HCT116 (cell line): ENCODE data around the gene FAM131B. TPM values are rescaled to one million over a fixed set of nuclear protein-coding genes. Genes with fewer than 3 reads are reported as not detected.

Source experiments
- ATAC-seq: fragments of 200-7000 bp; cut with Tn5 transposase; 2 replicates; pipeline ENCODE4 v1.9.1; 2020; ENCODE audit warnings: mild to moderate bottlenecking, moderate library complexity
- BruUV-seq: library from RNA; stranded (reverse); fragments of 400-500 nt; replicated peaks from 2 replicates; lab custom pipeline; 2021; lab: Mats Ljungman, UMichigan
- CTCF ChIA-PET: fragments of 300-600 bp; sonication (Branson Sonifier 250); formaldehyde crosslinking; loops from one replicate; lab custom pipeline; 2021; ENCODE audit warnings: antibody characterized with exemption; lab: Charles Lee
- POLR2A ChIA-PET: fragments of 300-600, 350-600 bp; sonication (Branson Sonifier 250); formaldehyde crosslinking; loops from one replicate; lab custom pipeline; 2021; ENCODE audit warnings: antibody characterized with exemption; lab: Charles Lee
- RAD21 ChIA-PET, 2 experiments: fragments of 300-600 bp; sonication (Branson Sonifier 250); formaldehyde crosslinking; loops; one replicate each; lab custom pipeline; 2023; ENCODE audit warnings: low total read pairs in 2 of 2; ENCODE audit not compliant: uncharacterized antibody in 2 of 2, unreplicated experiment in 2 of 2, low non-redundant PET in 1 of 2; lab: Charles Lee
- DNase-seq: peaks from one replicate; pipeline ENCODE4 v3.0.0-alpha.2; 2010; ENCODE audit warnings: low read depth, low spot score
- H2AFZ ChIP-seq: fragments of 200-600 bp; shearing (Covaris generic), sonication (generic); 2 replicates; pipeline ENCODE4 v1.6.1; 2017; ENCODE audit warnings: low read depth, mixed run types, mixed read lengths, antibody characterized with exemption, low read length; ENCODE audit not compliant: poor library complexity, severe bottlenecking
- H3K27ac ChIP-seq: 2 replicates; pipeline ENCODE4 v1.5.1; 2012; ENCODE audit warnings: low read depth, low read length
- H3K27me3 ChIP-seq: fragments of 200-600 bp; sonication (generic); 2 replicates; pipeline ENCODE4 v1.6.1; 2016; ENCODE audit warnings: mixed run types, low read length, mixed read lengths; ENCODE audit not compliant: insufficient read depth
- H3K36me3 ChIP-seq, 2 experiments: fragments of 200-500 bp in 1 of 2; fragments of 200-600 bp in 1 of 2; sonication (Bioruptor generic) in 1 of 2; sonication (generic) in 1 of 2; 2 replicates each; pipeline versions ENCODE4 v1.5.1 to v1.6.1; 2014 to 2016; ENCODE audit warnings: low read length in 2 of 2, inconsistent platforms in 1 of 2, mixed read lengths in 1 of 2, mixed run types in 1 of 2; ENCODE audit not compliant: insufficient read depth in 2 of 2, control insufficient read depth in 1 of 2
- H3K4me1 ChIP-seq, 2 experiments: fragments of 200-600 bp in 1 of 2; sonication (generic) in 1 of 2; 2 replicates each; pipeline versions ENCODE4 v1.5.1 to v1.6.1; 2012 to 2017; ENCODE audit warnings: low read length in 2 of 2, inconsistent platforms in 1 of 2, mild to moderate bottlenecking in 1 of 2, mixed read lengths in 1 of 2, mixed run types in 1 of 2, moderate library complexity in 1 of 2; ENCODE audit not compliant: insufficient read depth in 2 of 2, control insufficient read depth in 1 of 2
- H3K4me2 ChIP-seq: fragments of 200-600 bp; sonication (generic); 2 replicates; pipeline ENCODE4 v1.6.1; 2017; ENCODE audit warnings: mixed run types, low read length, mixed read lengths
- H3K4me3 ChIP-seq, 2 experiments: fragments of 200-600 bp in 1 of 2; sonication (generic) in 1 of 2; replicated peaks in 1 of 2; 2 replicates each; pipeline ENCODE4 v1.5.1; 2011 to 2016; ENCODE audit warnings: low read length in 2 of 2, control low read depth in 1 of 2, low read depth in 1 of 2, mild to moderate bottlenecking in 1 of 2, mixed read lengths in 1 of 2, mixed run types in 1 of 2
- H3K79me2 ChIP-seq: fragments of 200-600 bp; sonication (generic); 2 replicates; pipeline ENCODE4 v1.6.1; 2017; ENCODE audit warnings: mild to moderate bottlenecking, mixed run types, low read length, moderate library complexity, mixed read lengths; ENCODE audit not compliant: insufficient read depth
- H3K9ac ChIP-seq: fragments of 200-600 bp; sonication (generic); 2 replicates; pipeline ENCODE4 v1.6.1; 2016; ENCODE audit warnings: low read length, mixed read lengths
- H3K9me2 ChIP-seq: fragments of 200-600 bp; sonication (generic), shearing (Covaris generic); 2 replicates; pipeline ENCODE4 v1.6.1; 2017; ENCODE audit warnings: mixed run types, mild to moderate bottlenecking, moderate library complexity; ENCODE audit not compliant: insufficient read depth
- H3K9me3 ChIP-seq, 2 experiments: fragments of 200-500 bp in 1 of 2; fragments of 200-600 bp in 1 of 2; sonication (Bioruptor generic) in 1 of 2; sonication (generic) in 1 of 2; 2 replicates each; pipeline ENCODE4 v1.6.1; 2014 to 2017; ENCODE audit warnings: low read length in 2 of 2, mixed read lengths in 2 of 2, inconsistent platforms in 1 of 2, low read depth in 1 of 2, mild to moderate bottlenecking in 1 of 2, mixed run types in 1 of 2, moderate library complexity in 1 of 2; ENCODE audit not compliant: control insufficient read depth in 1 of 2, insufficient read depth in 1 of 2
- H4K20me1 ChIP-seq: fragments of 200-600 bp; sonication (generic), shearing (Covaris generic); 2 replicates; pipeline ENCODE4 v1.6.1; 2017; ENCODE audit warnings: mixed run types, mild to moderate bottlenecking, moderate library complexity; ENCODE audit not compliant: insufficient read depth
- CTCF ChIP-seq, 3 experiments: fragments of 200-600 bp in 1 of 3; sonication (generic) in 1 of 3; IDR thresholded peaks in 2 of 3; conservative IDR thresholded peaks in 1 of 3; 2 replicates each; pipeline ENCODE4 v1.5.1; 2012 to 2017; ENCODE audit warnings: low read depth in 2 of 3, low read length in 2 of 3, antibody characterized with exemption in 1 of 3, borderline replicate concordance in 1 of 3, control low read depth in 1 of 3, mild to moderate bottlenecking in 1 of 3, mixed read lengths in 1 of 3, mixed run types in 1 of 3, moderate library complexity in 1 of 3; ENCODE audit not compliant: insufficient read depth in 1 of 3
- JUND ChIP-seq: IDR thresholded peaks from 2 replicates; pipeline ENCODE4 v1.6.1; 2012
- POLR2A ChIP-seq: IDR thresholded peaks from 2 replicates; pipeline ENCODE4 v1.7.0; 2011; ENCODE audit warnings: borderline replicate concordance; ENCODE audit not compliant: insufficient read depth, insufficient read length; ENCODE audit errors: extremely low read depth
- POLR2AphosphoS5 ChIP-seq: IDR thresholded peaks from 2 replicates; pipeline ENCODE4 v1.6.1; 2011; ENCODE audit warnings: mild to moderate bottlenecking, low read depth, low read length, moderate library complexity
- SIN3A ChIP-seq: IDR thresholded peaks from 2 replicates; pipeline ENCODE4 v1.6.1; 2012; ENCODE audit warnings: low read depth
- ZBTB33 ChIP-seq: IDR thresholded peaks from 2 replicates; pipeline ENCODE4 v1.6.1; 2011; ENCODE audit warnings: mild to moderate bottlenecking, low read length, moderate library complexity; ENCODE audit not compliant: insufficient replicate concordance; ENCODE audit errors: extremely low read depth
- ZFX ChIP-seq: fragments of 450-650 bp; IDR thresholded peaks from 2 replicates; pipeline ENCODE4 v1.6.1; 2017
- ZNF274 ChIP-seq: fragments of 200-500 bp; sonication (Bioruptor generic); IDR thresholded peaks from 2 replicates; pipeline ENCODE4 v1.6.1; 2014; ENCODE audit warnings: mild to moderate bottlenecking, low read depth, low read length, inconsistent platforms
- intact Hi-C: fragments of 100-400 bp; cut with micrococcal nuclease; formaldehyde crosslinking; loops from 2 replicates; pipeline ENCODE4 v1.10.0; 2022
- total RNA-seq: library from RNA; stranded (reverse); gene quantifications from one replicate; pipeline ENCODE4 v1.2.1, GENCODE V29; 2021; ENCODE audit not compliant: unreplicated experiment

Gene FAM131B
- total RNA-seq, 1 experiment from 2014 or later, result 0.20 TPM

GRCh38 chr7:143375298-143376034 lies 13.0 kb upstream of the FAM131B start:
- Histone ChIP-seq H3K27ac (no peak overlapping the region), H3K79me2 (peaks cover 9% of the 10 kb centered on the region; the same call in 1 of the 2 replicates), H3K9me2 (no peaks in the 10 kb centered on the region), H3K27me3 (no peaks in the 10 kb centered on the region), H3K4me3 (no peak overlapping the region), H3K9me3 (no peaks in the 10 kb centered on the region), H3K4me2 (peak overlapping the region; percentile 19; the same call in 1 of the 2 replicates), H3K9ac (no peak overlapping the region), H3K36me3 (no peaks in the 10 kb centered on the region), H3K4me1 (peaks cover 11 to 35% of the 10 kb centered on the region in 2 experiments), H2AFZ (no peak overlapping the region), H4K20me1 (no peaks in the 10 kb centered on the region)
- no TSS peak for BruUV-seq
- intact Hi-C loops, result no loop called here
- ATAC-seq (no peak), DNase-seq (no peak)
- ChIA-PET CTCF (interaction anchor here (0.9 kb wide), 1 partner anchor 54 kb away, joined by 3 read pairs; no protein-coding TSS in a partner anchor), RAD21 (no interaction called here), POLR2A (no interaction called here)
- TF ChIP-seq SIN3A (no peak), CTCF (IDR thresholded peaks at IDR 0.05 in 2 of 3, conservative IDR thresholded peaks at IDR 0.05 in 1 of 3; ENCODE audit: borderline replicate concordance in 1 of 3, insufficient read depth in 1 of 3, low read depth in 2 of 3, low read length in 2 of 3) (no peak), ZFX (no peak), POLR2A (no peak), ZBTB33 (no peak), ZNF274 (no peak), JUND (no peak), POLR2AphosphoS5 (no peak)
